Erythroblast (primary cell): ENCODE data around the gene PLBD2.

Experiments
- GATA1 ChIP-seq: IDR thresholded peaks from 2 replicates; pipeline ENCODE4 v1.6.1; 2011; ENCODE audit warnings: low read depth, mild to moderate bottlenecking, control low read depth, low read length, moderate library complexity
- POLR2A ChIP-seq: IDR thresholded peaks from 2 replicates; pipeline ENCODE4 v1.6.1; 2011; ENCODE audit warnings: mild to moderate bottlenecking, low read length

GRCh38 chr12:113358381-113359132 lies at the start of gene PLBD2:
- peak; percentile 38 for TF ChIP-seq POLR2A
- no peak for TF ChIP-seq GATA1
